ENCODE results near the gene PCYT2. TPM values are rescaled to one million over a fixed set of nuclear protein-coding genes. Genes with fewer than 3 reads are reported as not detected.

PCYT2 gene
- total and polyA plus RNA-seq, 9 of the 15 experiments (the other 6 are each of a cell fraction or from before 2014, with no cell fraction given), result 0.92 to 134 (median 82.5) TPM

GRCh38 chr17:81927653-81928543 is 16.7 kb upstream of the PCYT2 start, which contains the start of gene MAFG (continued):
- peak; percentile 59 for TF ChIP-seq C11orf30 (IDR thresholded peaks at IDR 0.05; ENCODE audit: low read depth)
- TF ChIP-seq CXXC5 (CRISPR knock-in tag; IDR thresholded peaks at IDR 0.05), result peak; percentile 84
- peak; percentile 98 for TF ChIP-seq USF2 (CRISPR knock-in tag; IDR thresholded peaks at IDR 0.05)
- TF ChIP-seq KAT8 (IDR thresholded peaks at IDR 0.05; ENCODE audit: low read depth), result no peak
- TF ChIP-seq STAT5A (IDR thresholded peaks at IDR 0.05; ENCODE audit: borderline replicate concordance, low read length), result no peak; the same call in 1 of the 2 replicates
- TF ChIP-seq SAFB (IDR thresholded peaks at IDR 0.05; ENCODE audit: borderline replicate concordance, low read depth, low read length), result no peak
- TF ChIP-seq SMARCA4 (IDR thresholded peaks at IDR 0.05), result 0 out of 2 replicates have a peak, but pooled peaks have one; percentile 18
- no peak; the same call in none of the 2 replicates for TF ChIP-seq TGIF2 (CRISPR knock-in tag; IDR thresholded peaks at IDR 0.05)
- TF ChIP-seq NONO (IDR thresholded peaks at IDR 0.05; ENCODE audit: low read depth in 2 of 2, low read length in 1 of 2), result peak; percentile 33 to 80; a peak in 3 of 4 replicates
- TF ChIP-seq ZFX (CRISPR knock-in tag; IDR thresholded peaks at IDR 0.05), result peak; percentile 82
- peak; percentile 81 for TF ChIP-seq KAT7 (CRISPR knock-in tag; IDR thresholded peaks at IDR 0.05; ENCODE audit: borderline replicate concordance)
- TF ChIP-seq HDGF (IDR thresholded peaks at IDR 0.05), result no peak
- TF ChIP-seq, protein P1, sequence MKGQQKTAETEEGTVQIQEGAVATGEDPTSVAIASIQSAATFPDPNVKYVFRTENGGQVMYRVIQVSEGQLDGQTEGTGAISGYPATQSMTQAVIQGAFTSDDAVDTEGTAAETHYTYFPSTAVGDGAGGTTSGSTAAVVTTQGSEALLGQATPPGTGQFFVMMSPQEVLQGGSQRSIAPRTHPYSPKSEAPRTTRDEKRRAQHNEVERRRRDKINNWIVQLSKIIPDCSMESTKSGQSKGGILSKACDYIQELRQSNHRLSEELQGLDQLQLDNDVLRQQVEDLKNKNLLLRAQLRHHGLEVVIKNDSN (CRISPR knock-in tag; IDR thresholded peaks at IDR 0.05), result peak; percentile 96
- TF ChIP-seq, protein P2, sequence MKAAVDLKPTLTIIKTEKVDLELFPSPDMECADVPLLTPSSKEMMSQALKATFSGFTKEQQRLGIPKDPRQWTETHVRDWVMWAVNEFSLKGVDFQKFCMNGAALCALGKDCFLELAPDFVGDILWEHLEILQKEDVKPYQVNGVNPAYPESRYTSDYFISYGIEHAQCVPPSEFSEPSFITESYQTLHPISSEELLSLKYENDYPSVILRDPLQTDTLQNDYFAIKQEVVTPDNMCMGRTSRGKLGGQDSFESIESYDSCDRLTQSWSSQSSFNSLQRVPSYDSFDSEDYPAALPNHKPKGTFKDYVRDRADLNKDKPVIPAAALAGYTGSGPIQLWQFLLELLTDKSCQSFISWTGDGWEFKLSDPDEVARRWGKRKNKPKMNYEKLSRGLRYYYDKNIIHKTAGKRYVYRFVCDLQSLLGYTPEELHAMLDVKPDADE (conservative IDR thresholded peaks at IDR 0.05; ENCODE audit: control insufficient read depth, low read depth, low read length), result peak; percentile 31; the same call in 1 of the 2 replicates
- TF ChIP-seq NR1H2 (CRISPR knock-in tag; IDR thresholded peaks at IDR 0.05), result no peak
- no peak for TF ChIP-seq HDAC8 (tag; IDR thresholded peaks at IDR 0.05)
- no peak for TF ChIP-seq AFF1 (IDR thresholded peaks at IDR 0.05; ENCODE audit: low read depth in 1 of 2, partially characterized antibody in 2 of 2)
- TF ChIP-seq MYBL2 (IDR thresholded peaks at IDR 0.05; ENCODE audit: low read depth), result no peak
- no peak for TF ChIP-seq MYBL2 (CRISPR knock-in tag; IDR thresholded peaks at IDR 0.05; ENCODE audit: borderline replicate concordance)
- peak; percentile 52 for TF ChIP-seq KDM2B (CRISPR knock-in tag; IDR thresholded peaks at IDR 0.05)
- TF ChIP-seq KLF1 (tag; IDR thresholded peaks at IDR 0.05), result peak; percentile 62; the same call in 1 of the 2 replicates
